Measurements from ENCODE around the gene GDPD4.

Gene GDPD4

DNA sequence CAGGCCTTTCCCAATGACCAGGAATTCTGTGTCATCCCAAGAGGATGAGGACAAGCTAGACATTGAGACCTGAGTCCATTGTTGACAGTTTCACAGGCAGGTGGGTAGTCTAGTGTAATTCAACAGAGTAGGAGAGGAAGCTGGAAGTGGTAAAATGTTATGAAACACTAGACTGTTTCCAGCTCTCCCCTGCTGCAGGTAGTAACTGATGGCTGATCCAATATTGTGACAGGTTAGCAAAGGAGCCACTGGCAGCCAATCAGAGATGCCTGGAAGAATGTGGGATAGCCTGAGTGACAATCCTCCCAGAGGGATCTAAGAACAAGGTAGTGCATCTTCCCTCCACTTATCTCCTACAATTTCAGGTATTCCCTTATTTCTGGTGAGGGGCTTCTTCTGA lies 10.6 kb upstream of the GDPD4 start:
- Histone ChIP-seq H3K27ac (ENCODE audit: poor library complexity, severe bottlenecking) (no peak overlapping the region), H3K4me3 (ENCODE audit: severe bottlenecking) (no peak overlapping the region), H3K36me3 (ENCODE audit: low read depth) (no peaks in the 10 kb centered on the region), H3K27me3 (ENCODE audit: insufficient read depth, poor library complexity, severe bottlenecking) (no peaks in the 10 kb centered on the region), H3K4me1 (ENCODE audit: insufficient read depth, poor library complexity, severe bottlenecking) (no peaks in the 10 kb centered on the region), H3K9me3 (ENCODE audit: severe bottlenecking) (no peaks in the 10 kb centered on the region)
- ATAC-seq (ENCODE audit: low read depth) = no peak
- no peak for TF ChIP-seq CTCF (IDR thresholded peaks at IDR 0.05; ENCODE audit: poor library complexity, severe bottlenecking)
- no peak for DNase-seq (ENCODE audit: low spot score)

GRCh38 chr11:77311701-77312100 lies 10.2 kb upstream of the GDPD4 start:
- Histone ChIP-seq H3K27me3 (ENCODE audit: insufficient read depth, poor library complexity, severe bottlenecking) (no peaks in the 10 kb centered on the region), H3K27ac (ENCODE audit: poor library complexity, severe bottlenecking) (no peak overlapping the region), H3K4me3 (ENCODE audit: severe bottlenecking) (no peak overlapping the region), H3K9me3 (ENCODE audit: severe bottlenecking) (no peaks in the 10 kb centered on the region), H3K36me3 (ENCODE audit: low read depth) (no peaks in the 10 kb centered on the region), H3K4me1 (ENCODE audit: insufficient read depth, poor library complexity, severe bottlenecking) (no peaks in the 10 kb centered on the region)
- TF ChIP-seq CTCF (IDR thresholded peaks at IDR 0.05; ENCODE audit: poor library complexity, severe bottlenecking) = no peak
- ATAC-seq (ENCODE audit: low read depth) (no peak), DNase-seq (ENCODE audit: low spot score) (no peak)

DNA sequence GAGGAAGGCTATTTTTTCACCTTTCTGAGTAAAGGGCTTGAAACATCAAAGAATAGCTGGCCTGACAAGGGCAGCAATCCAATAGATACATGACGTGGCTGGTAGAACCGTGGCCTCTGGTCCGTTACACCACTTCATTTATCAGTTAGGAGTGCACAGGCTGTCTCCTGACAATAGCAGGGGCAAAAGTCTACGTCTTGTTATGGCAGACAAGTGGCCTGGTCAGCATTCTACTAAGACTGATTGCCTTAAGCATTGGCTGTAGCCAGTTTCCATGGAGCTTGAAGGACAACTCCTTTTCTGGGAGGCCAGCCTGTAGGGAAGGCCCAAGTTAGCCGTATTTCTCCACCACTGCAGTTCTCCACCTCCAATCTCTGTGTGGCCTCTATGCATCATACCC lies 9.2 kb upstream of the GDPD4 start:
- DNase-seq (ENCODE audit: low spot score) = no peak
- ATAC-seq (ENCODE audit: low read depth) = no peak
- no peaks in the 10 kb centered on the region for H3K27me3 ChIP-seq (ENCODE audit: insufficient read depth, poor library complexity, severe bottlenecking)
- no peak overlapping the region for H3K4me3 ChIP-seq (ENCODE audit: severe bottlenecking)
- H3K36me3 ChIP-seq (ENCODE audit: low read depth) = no peaks in the 10 kb centered on the region
- no peaks in the 10 kb centered on the region for H3K9me3 ChIP-seq (ENCODE audit: severe bottlenecking)
- TF ChIP-seq CTCF (IDR thresholded peaks at IDR 0.05; ENCODE audit: poor library complexity, severe bottlenecking) = no peak
- no peak overlapping the region for H3K27ac ChIP-seq (ENCODE audit: poor library complexity, severe bottlenecking)
- no peaks in the 10 kb centered on the region for H3K4me1 ChIP-seq (ENCODE audit: insufficient read depth, poor library complexity, severe bottlenecking)

- DNase-seq (ENCODE audit: low spot score) (no peak), ATAC-seq (ENCODE audit: low read depth) (no peak)
- no peaks in the 10 kb centered on the region for H3K4me1 ChIP-seq (ENCODE audit: insufficient read depth, poor library complexity, severe bottlenecking)
- H3K27me3 ChIP-seq (ENCODE audit: insufficient read depth, poor library complexity, severe bottlenecking) = no peaks in the 10 kb centered on the region
- H3K9me3 ChIP-seq (ENCODE audit: severe bottlenecking) = no peaks in the 10 kb centered on the region
- H3K27ac ChIP-seq (ENCODE audit: poor library complexity, severe bottlenecking) = no peak overlapping the region
- H3K36me3 ChIP-seq (ENCODE audit: low read depth) = no peaks in the 10 kb centered on the region
- no peak for TF ChIP-seq CTCF (IDR thresholded peaks at IDR 0.05; ENCODE audit: poor library complexity, severe bottlenecking)
- H3K4me3 ChIP-seq (ENCODE audit: severe bottlenecking) = no peak overlapping the region
Measured at GRCh38 chr11:77309401-77310085, 8.1 kb upstream of the GDPD4 start.

GRCh38 chr11:77308838-77309237 lies 7.4 kb upstream of the GDPD4 start:
- no peak overlapping the region for H3K4me3 ChIP-seq (ENCODE audit: severe bottlenecking)
- H3K27me3 ChIP-seq (ENCODE audit: insufficient read depth, poor library complexity, severe bottlenecking) = no peaks in the 10 kb centered on the region
- ATAC-seq (ENCODE audit: low read depth) (no peak), DNase-seq (ENCODE audit: low spot score) (no peak)
- H3K9me3 ChIP-seq (ENCODE audit: severe bottlenecking) = no peaks in the 10 kb centered on the region
- H3K36me3 ChIP-seq (ENCODE audit: low read depth) = no peaks in the 10 kb centered on the region
- TF ChIP-seq CTCF (IDR thresholded peaks at IDR 0.05; ENCODE audit: poor library complexity, severe bottlenecking) = no peak
- no peaks in the 10 kb centered on the region for H3K4me1 ChIP-seq (ENCODE audit: insufficient read depth, poor library complexity, severe bottlenecking)
- no peak overlapping the region for H3K27ac ChIP-seq (ENCODE audit: poor library complexity, severe bottlenecking)

All from RWPE2 (cell line).